SU-DHL-6 (cell line): ENCODE results near the gene MPHOSPH10.

Source experiments
- H2AFZ ChIP-seq: fragments of 200-600 bp; sonication (generic); 2 replicates; pipeline ENCODE4 v1.6.1; 2014; ENCODE audit warnings: low read depth, mild to moderate bottlenecking, moderate library complexity, mixed read lengths, antibody characterized with exemption, low read length; ENCODE audit not compliant: severe bottlenecking
- H3F3A ChIP-seq: fragments of 200-600 bp; shearing (Covaris generic); 2 replicates; pipeline ENCODE4 v1.6.0; 2016; ENCODE audit warnings: antibody characterized with exemption, mild to moderate bottlenecking; ENCODE audit not compliant: insufficient read depth
- H3K27ac ChIP-seq: fragments of 200-600 bp; sonication (generic); 2 replicates; pipeline ENCODE4 v1.5.1; 2016; ENCODE audit warnings: low read depth, mild to moderate bottlenecking, low read length, moderate library complexity, mixed read lengths
- H3K27me3 ChIP-seq: fragments of 200-600 bp; sonication (generic), shearing (Covaris generic); 2 replicates; pipeline ENCODE4 v1.6.0; 2014; ENCODE audit warnings: mild to moderate bottlenecking, low read length
- H3K36me3 ChIP-seq: fragments of 200-600 bp; sonication (generic); 2 replicates; pipeline ENCODE4 v1.6.1; 2014; ENCODE audit warnings: mild to moderate bottlenecking, low read length, mixed read lengths
- H3K4me2 ChIP-seq: fragments of 300-600, 200-600 bp; shearing (Covaris generic), sonication (generic); 2 replicates; pipeline ENCODE4 v1.6.0; 2014; ENCODE audit warnings: low read length, low read depth, mild to moderate bottlenecking; ENCODE audit not compliant: poor library complexity, severe bottlenecking
- H3K4me3 ChIP-seq: fragments of 200-600 bp; sonication (generic); 2 replicates; pipeline ENCODE4 v1.5.1; 2014; ENCODE audit warnings: antibody characterized with exemption, low read length, mild to moderate bottlenecking, mixed read lengths; ENCODE audit not compliant: insufficient read depth, poor library complexity, severe bottlenecking
- H3K79me2 ChIP-seq: fragments of 200-600 bp; sonication (generic); 2 replicates; pipeline ENCODE4 v1.6.1; 2014; ENCODE audit warnings: mild to moderate bottlenecking, low read length, moderate library complexity; ENCODE audit not compliant: insufficient read depth
- H3K9ac ChIP-seq: fragments of 200-600 bp; sonication (generic); 2 replicates; pipeline ENCODE4 v1.7.0; 2014; ENCODE audit warnings: mild to moderate bottlenecking, low read length
- H3K9me2 ChIP-seq: fragments of 200-600 bp; sonication (generic); replicated peaks from 2 replicates; pipeline ENCODE4 v1.6.1; 2014; ENCODE audit warnings: low read length; ENCODE audit not compliant: insufficient read depth
- H3K9me3 ChIP-seq: fragments of 200-600 bp; sonication (generic); 2 replicates; pipeline ENCODE4 v1.6.1; 2014; ENCODE audit warnings: low read length, mixed read lengths; ENCODE audit not compliant: insufficient read depth
- H4K20me1 ChIP-seq: fragments of 200-600 bp; sonication (generic); 2 replicates; pipeline ENCODE4 v1.6.1; 2014; ENCODE audit warnings: low read depth, mild to moderate bottlenecking, antibody characterized with exemption, low read length, moderate library complexity, mixed read lengths
- CTCF ChIP-seq: fragments of 200-600 bp; sonication (generic); IDR thresholded peaks from one replicate; pipeline ENCODE4 v1.5.1; 2017; ENCODE audit warnings: antibody characterized with exemption, mild to moderate bottlenecking, low read length, moderate library complexity; ENCODE audit not compliant: insufficient read depth, poor library complexity, severe bottlenecking
- EZH2phosphoT487 ChIP-seq: fragments of 200-600 bp; sonication (generic), shearing (Covaris generic); conservative IDR thresholded peaks from 2 replicates; pipeline ENCODE4 v1.6.1; 2018; ENCODE audit warnings: mild to moderate bottlenecking, antibody characterized with exemption, low read length, moderate library complexity, mixed read lengths

MPHOSPH10 gene

GRCh38 chr2:71190656-71191569 is 60.5 kb downstream of the MPHOSPH10 start:
- Histone ChIP-seq H3K4me2 (no peak overlapping the region), H2AFZ (no peak overlapping the region), H4K20me1 (no peaks in the 10 kb centered on the region), H3K79me2 (no peaks in the 10 kb centered on the region), H3K4me3 (no peak overlapping the region), H3K27ac (no peak overlapping the region), H3K9me2 (no peaks in the 10 kb centered on the region), H3K9me3 (no peaks in the 10 kb centered on the region), H3K27me3 (no peaks in the 10 kb centered on the region), H3K36me3 (no peaks in the 10 kb centered on the region), H3K9ac (no peak overlapping the region), H3F3A (no peaks in the 10 kb centered on the region)
- TF ChIP-seq CTCF (no peak), EZH2phosphoT487 (no peak)

- H3K9me2 ChIP-seq = no peaks in the 10 kb centered on the region
- no peaks in the 10 kb centered on the region for H3K36me3 ChIP-seq
- no peaks in the 10 kb centered on the region for H3K79me2 ChIP-seq
- H3K4me3 ChIP-seq = no peak overlapping the region
- no peak overlapping the region for H3K27ac ChIP-seq
- no peaks in the 10 kb centered on the region for H3F3A ChIP-seq
- H3K9me3 ChIP-seq = no peaks in the 10 kb centered on the region
- no peak overlapping the region for H2AFZ ChIP-seq
- no peak overlapping the region for H3K4me2 ChIP-seq
- no peaks in the 10 kb centered on the region for H3K27me3 ChIP-seq
- no peaks in the 10 kb centered on the region for H4K20me1 ChIP-seq
- no peak overlapping the region for H3K9ac ChIP-seq
- TF ChIP-seq EZH2phosphoT487 = no peak
- TF ChIP-seq CTCF = no peak
Measured at GRCh38 chr2:71191570-71191943, 61.1 kb downstream of the MPHOSPH10 start.
